DND-41 (cell line): ENCODE results near the gene NBEAL2.

Experiments
- ATAC-seq: fragments of 200-7000 bp; cut with Tn5 transposase; 3 replicates; pipeline ENCODE4 v1.9.1; 2021; ENCODE audit warnings: low read depth; ENCODE audit not compliant: insufficient read depth
- DNase-seq: peaks from one replicate; pipeline ENCODE4 v3.0.0-alpha.2; 2020
- H2AFZ ChIP-seq: 2 replicates; pipeline ENCODE4 v1.6.0; 2012; ENCODE audit warnings: low read depth, low read length
- H3K27ac ChIP-seq: 2 replicates; pipeline ENCODE4 v1.5.1; 2012; ENCODE audit warnings: low read length, inconsistent platforms
- H3K27me3 ChIP-seq: fragments of 200-600 bp; sonication (generic); 2 replicates; pipeline ENCODE4 v1.6.0; 2012; ENCODE audit warnings: low read length, mild to moderate bottlenecking, inconsistent platforms; ENCODE audit not compliant: insufficient read depth, poor library complexity
- H3K36me3 ChIP-seq: 2 replicates; pipeline ENCODE4 v1.5.1; 2012; ENCODE audit warnings: low read length, inconsistent platforms; ENCODE audit not compliant: insufficient read depth
- H3K4me1 ChIP-seq: 2 replicates; pipeline ENCODE4 v1.5.1; 2012; ENCODE audit warnings: mild to moderate bottlenecking, low read length; ENCODE audit not compliant: insufficient read depth
- H3K4me2 ChIP-seq: 2 replicates; pipeline ENCODE4 v1.6.0; 2012; ENCODE audit warnings: mild to moderate bottlenecking, moderate library complexity, low read length, inconsistent platforms; ENCODE audit not compliant: insufficient read depth
- H3K4me3 ChIP-seq, 2 experiments: fragments of 200-600 bp in 1 of 2; shearing (Covaris generic) in 1 of 2; 2 replicates each; pipeline ENCODE4 v1.5.1; 2012 to 2016; ENCODE audit warnings: inconsistent platforms in 2 of 2, low read length in 2 of 2, mild to moderate bottlenecking in 2 of 2, low read depth in 1 of 2, moderate library complexity in 1 of 2
- H3K79me2 ChIP-seq: 2 replicates; pipeline ENCODE4 v1.6.0; 2012; ENCODE audit warnings: low read length, inconsistent platforms; ENCODE audit not compliant: insufficient read depth
- H3K9ac ChIP-seq: 2 replicates; pipeline ENCODE4 v1.6.0; 2012; ENCODE audit warnings: low read depth, mild to moderate bottlenecking, inconsistent platforms, low read length, moderate library complexity
- H3K9me3 ChIP-seq: 2 replicates; pipeline ENCODE4 v1.5.1; 2012; ENCODE audit warnings: low read length, moderate library complexity, mild to moderate bottlenecking, inconsistent platforms; ENCODE audit not compliant: insufficient read depth, severe bottlenecking
- H4K20me1 ChIP-seq: 2 replicates; pipeline ENCODE4 v1.6.0; 2012; ENCODE audit warnings: low read length; ENCODE audit not compliant: insufficient read depth
- EZH2 ChIP-seq: IDR thresholded peaks from 3 replicates; pipeline ENCODE4 v1.6.1; 2012; ENCODE audit warnings: borderline replicate concordance, low read depth, mild to moderate bottlenecking, moderate library complexity, low read length, inconsistent platforms; ENCODE audit not compliant: severe bottlenecking
- TF ChIP-seq, protein P1 (sequence below): IDR thresholded peaks from 2 replicates; pipeline ENCODE4 v1.5.1; 2012; ENCODE audit warnings: borderline replicate concordance, low read length, moderate library complexity, mild to moderate bottlenecking; ENCODE audit not compliant: poor library complexity, severe bottlenecking; ENCODE audit errors: extremely low read depth

NBEAL2 gene

DNA sequence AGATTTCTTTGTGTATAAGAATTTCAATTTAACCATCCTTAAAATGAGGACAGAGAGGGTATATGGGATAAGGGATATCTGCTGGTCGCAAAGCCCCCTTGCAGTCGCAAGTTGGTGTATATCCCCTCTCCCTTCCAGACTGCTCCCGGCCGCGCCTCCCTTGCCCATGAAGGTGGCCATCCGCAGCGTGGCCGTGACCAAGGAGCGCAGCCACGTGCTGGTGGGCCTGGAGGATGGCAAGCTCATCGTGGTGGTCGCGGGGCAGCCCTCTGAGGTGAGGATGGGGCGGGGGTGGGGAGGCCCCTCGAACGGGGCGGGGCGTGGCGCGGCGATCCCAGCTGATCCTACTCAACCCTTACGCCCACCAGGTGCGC, 29.4 kb downstream of the NBEAL2 start:
- Histone ChIP-seq H3K27ac (peak overlapping the region; percentile 57; the same call in 1 of the 2 replicates), H4K20me1 (no peaks in the 10 kb centered on the region), H3K27me3 (no peaks in the 10 kb centered on the region), H3K4me3 (no peak overlapping the region), H2AFZ (no peak overlapping the region), H3K4me1 (peaks cover 9% of the 10 kb centered on the region), H3K36me3 (peaks cover 80% of the 10 kb centered on the region), H3K9me3 (no peaks in the 10 kb centered on the region), H3K79me2 (no peaks in the 10 kb centered on the region), H3K4me2 (no peak overlapping the region), H3K9ac (no peak overlapping the region)
- TF ChIP-seq, protein P1, sequence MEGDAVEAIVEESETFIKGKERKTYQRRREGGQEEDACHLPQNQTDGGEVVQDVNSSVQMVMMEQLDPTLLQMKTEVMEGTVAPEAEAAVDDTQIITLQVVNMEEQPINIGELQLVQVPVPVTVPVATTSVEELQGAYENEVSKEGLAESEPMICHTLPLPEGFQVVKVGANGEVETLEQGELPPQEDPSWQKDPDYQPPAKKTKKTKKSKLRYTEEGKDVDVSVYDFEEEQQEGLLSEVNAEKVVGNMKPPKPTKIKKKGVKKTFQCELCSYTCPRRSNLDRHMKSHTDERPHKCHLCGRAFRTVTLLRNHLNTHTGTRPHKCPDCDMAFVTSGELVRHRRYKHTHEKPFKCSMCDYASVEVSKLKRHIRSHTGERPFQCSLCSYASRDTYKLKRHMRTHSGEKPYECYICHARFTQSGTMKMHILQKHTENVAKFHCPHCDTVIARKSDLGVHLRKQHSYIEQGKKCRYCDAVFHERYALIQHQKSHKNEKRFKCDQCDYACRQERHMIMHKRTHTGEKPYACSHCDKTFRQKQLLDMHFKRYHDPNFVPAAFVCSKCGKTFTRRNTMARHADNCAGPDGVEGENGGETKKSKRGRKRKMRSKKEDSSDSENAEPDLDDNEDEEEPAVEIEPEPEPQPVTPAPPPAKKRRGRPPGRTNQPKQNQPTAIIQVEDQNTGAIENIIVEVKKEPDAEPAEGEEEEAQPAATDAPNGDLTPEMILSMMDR: no peak
- no peak for TF ChIP-seq EZH2
- ATAC-seq: no peak
- DNase-seq: no peak

DNA sequence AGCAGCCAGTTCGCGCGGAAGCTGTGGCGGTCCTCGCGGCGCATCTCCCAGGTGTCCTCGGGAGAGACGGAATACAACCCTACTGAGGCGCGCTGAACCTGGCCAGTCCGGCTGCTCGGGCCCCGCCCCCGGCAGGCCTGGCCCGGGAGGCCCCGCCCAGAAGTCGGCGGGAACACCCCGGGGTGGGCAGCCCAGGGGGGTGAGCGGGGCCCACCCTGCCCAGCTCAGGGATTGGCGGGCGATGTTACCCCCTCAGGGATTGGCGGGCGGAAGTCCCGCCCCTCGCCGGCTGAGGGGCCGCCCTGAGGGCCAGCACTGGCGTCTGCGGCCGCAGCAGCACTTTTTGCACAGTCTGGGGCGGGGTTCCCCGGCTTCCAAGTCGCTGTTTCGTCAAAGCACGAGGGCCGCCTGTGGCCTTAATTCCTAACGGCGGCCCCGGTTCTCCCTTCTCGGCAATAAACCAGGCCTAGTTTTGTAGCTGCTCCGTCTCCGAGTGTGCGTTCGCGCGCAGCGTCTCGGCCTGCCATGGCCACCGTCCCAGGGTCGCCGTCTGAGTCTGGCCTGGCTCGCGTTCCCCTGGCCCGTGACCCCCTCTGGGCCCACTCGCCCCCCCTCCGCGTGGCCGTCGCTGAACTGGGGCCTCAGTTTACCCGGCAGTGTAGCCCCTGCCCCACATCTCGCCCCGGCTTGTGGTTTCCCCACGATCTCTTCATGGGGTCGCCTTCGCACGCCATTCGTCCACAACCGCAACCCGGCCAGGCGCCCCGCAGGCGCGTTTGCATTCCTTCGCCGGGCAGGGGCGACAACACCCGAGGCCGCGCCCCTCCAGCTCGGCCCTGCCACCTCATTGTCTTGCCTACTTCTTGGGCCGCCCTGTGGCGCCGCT, 30.0 kb downstream of the NBEAL2 start:
- H3K36me3 ChIP-seq: peaks cover 80% of the 10 kb centered on the region
- ATAC-seq: no peak
- H3K9me3 ChIP-seq: no peaks in the 10 kb centered on the region
- no peak overlapping the region for H3K27ac ChIP-seq
- TF ChIP-seq, protein P1: no peak
- no peak for TF ChIP-seq EZH2
- no peak for DNase-seq
- H2AFZ ChIP-seq: no peak overlapping the region
- no peak overlapping the region for H3K4me3 ChIP-seq
- H3K27me3 ChIP-seq: no peaks in the 10 kb centered on the region
- no peak overlapping the region for H3K9ac ChIP-seq
- no peak overlapping the region for H3K4me2 ChIP-seq
- H3K4me1 ChIP-seq: peaks cover 15% of the 10 kb centered on the region
- H3K79me2 ChIP-seq: peaks cover 6% of the 10 kb centered on the region; the same call in 1 of the 2 replicates
- no peaks in the 10 kb centered on the region for H4K20me1 ChIP-seq

- H3K36me3 ChIP-seq: peaks cover 76% of the 10 kb centered on the region
- DNase-seq (no peak), ATAC-seq (no peak)
- no peak overlapping the region for H3K4me2 ChIP-seq
- no peak overlapping the region for H3K4me3 ChIP-seq
- H3K27me3 ChIP-seq: no peaks in the 10 kb centered on the region
- TF ChIP-seq, protein P1: no peak
- no peak for TF ChIP-seq EZH2
- H4K20me1 ChIP-seq: no peaks in the 10 kb centered on the region
- H3K79me2 ChIP-seq: peaks cover 8% of the 10 kb centered on the region
- peak overlapping the region; percentile 53; the same call in 1 of the 2 replicates for H3K27ac ChIP-seq
- no peak overlapping the region for H3K9ac ChIP-seq
- H3K9me3 ChIP-seq: no peaks in the 10 kb centered on the region
- no peak overlapping the region for H2AFZ ChIP-seq
- peaks cover 23% of the 10 kb centered on the region for H3K4me1 ChIP-seq
These were observed 30.7 kb downstream of the NBEAL2 start for GRCh38 chr3:47010111-47010712.
